Calu3 (cell line): ENCODE measurements around the gene ALKBH3. TPM values are rescaled to one million over a fixed set of nuclear protein-coding genes. Genes with fewer than 3 reads are reported as not detected.

ENCODE experiments used
- BruUV-seq: library from RNA; stranded (reverse); fragments of 400-500 nt; replicated peaks from 2 replicates; lab custom pipeline; 2021; lab: Mats Ljungman, UMichigan
- CTCF ChIA-PET: fragments of 300-600 bp; sonication (Branson Sonifier 250); formaldehyde crosslinking; loops from one replicate; lab custom pipeline; 2022; ENCODE audit warnings: antibody characterized with exemption; lab: Charles Lee
- DNase-seq: peaks from one replicate; pipeline ENCODE4 v3.0.0; 2022
- H3K27ac Mint-ChIP-seq: one replicate; pipeline ENCODE4 v1.8.0; 2022; ENCODE audit warnings: mixed read lengths; ENCODE audit not compliant: unreplicated experiment
- H3K27me3 Mint-ChIP-seq: one replicate; pipeline ENCODE4 v1.8.0; 2022; ENCODE audit warnings: mixed read lengths; ENCODE audit not compliant: unreplicated experiment
- H3K36me3 Mint-ChIP-seq: one replicate; pipeline ENCODE4 v1.8.0; 2022; ENCODE audit warnings: mild to moderate bottlenecking, moderate library complexity, mixed read lengths; ENCODE audit not compliant: insufficient read depth, unreplicated experiment
- H3K4me1 Mint-ChIP-seq: one replicate; pipeline ENCODE4 v1.8.0; 2022; ENCODE audit warnings: mild to moderate bottlenecking, low read depth, mixed read lengths; ENCODE audit not compliant: unreplicated experiment
- H3K4me3 Mint-ChIP-seq: one replicate; pipeline ENCODE4 v1.8.0; 2022; ENCODE audit warnings: mild to moderate bottlenecking, low read depth, moderate library complexity, mixed read lengths; ENCODE audit not compliant: unreplicated experiment
- H3K9me3 Mint-ChIP-seq: one replicate; pipeline ENCODE4 v1.8.0; 2022; ENCODE audit warnings: low read depth, mixed read lengths; ENCODE audit not compliant: unreplicated experiment
- CTCF ChIP-seq: fragments of 200-600 bp; IDR thresholded peaks from one replicate; pipeline ENCODE4 v1.8.0; 2022; ENCODE audit warnings: antibody characterized with exemption; ENCODE audit not compliant: unreplicated experiment
- intact Hi-C: fragments of 100-400 bp; cut with micrococcal nuclease; formaldehyde crosslinking; loops from one replicate; pipeline ENCODE4 v1.10.0; 2022; ENCODE audit not compliant: unreplicated experiment
- total RNA-seq: library from RNA; stranded (reverse); gene quantifications from 2 replicates; pipeline ENCODE4 v1.2.3, GENCODE V29; 2022

Gene ALKBH3
- total RNA-seq, 1 experiment from 2014 or later: 19.1 TPM

- Mint-ChIP-seq H3K9me3 (no peaks in the 10 kb centered on the region), H3K4me1 (no peaks in the 10 kb centered on the region), H3K4me3 (no peak overlapping the region), H3K27me3 (no peaks in the 10 kb centered on the region), H3K36me3 (no peaks in the 10 kb centered on the region), H3K27ac (no peak overlapping the region)
- TF ChIP-seq CTCF: no peak
- intact Hi-C loops: no loop called here
- no peak for DNase-seq
- no TSS peak for BruUV-seq
- CTCF ChIA-PET: interaction anchor here (2.0 kb wide), 1 partner anchor 10 kb away, joined by 5 read pairs; no protein-coding TSS in a partner anchor
Measured at GRCh38 chr11:43903969-43904368, 23.3 kb downstream of the ALKBH3 start.

- no TSS peak for BruUV-seq
- DNase-seq: no peak
- Mint-ChIP-seq H3K27me3 (no peaks in the 10 kb centered on the region), H3K4me3 (no peak overlapping the region), H3K27ac (no peak overlapping the region), H3K9me3 (no peaks in the 10 kb centered on the region), H3K4me1 (no peaks in the 10 kb centered on the region), H3K36me3 (no peaks in the 10 kb centered on the region)
- CTCF ChIA-PET: no interaction called here
- no peak for TF ChIP-seq CTCF
- intact Hi-C loops: no loop called here
Measured at GRCh38 chr11:43904742-43905535, 24.3 kb downstream of the ALKBH3 start.

- H3K9me3 Mint-ChIP-seq: no peaks in the 10 kb centered on the region
- H3K27me3 Mint-ChIP-seq: no peaks in the 10 kb centered on the region
- CTCF ChIA-PET: no interaction called here
- TF ChIP-seq CTCF: no peak
- intact Hi-C loops: no loop called here
- H3K4me3 Mint-ChIP-seq: no peak overlapping the region
- H3K27ac Mint-ChIP-seq: no peak overlapping the region
- H3K36me3 Mint-ChIP-seq: no peaks in the 10 kb centered on the region
- no peaks in the 10 kb centered on the region for H3K4me1 Mint-ChIP-seq
- BruUV-seq: no TSS peak
- DNase-seq: no peak
Measured at GRCh38 chr11:43905813-43906241, 25.2 kb downstream of the ALKBH3 start.

- CTCF ChIA-PET: no interaction called here
- H3K27ac Mint-ChIP-seq: no peak overlapping the region
- H3K4me1 Mint-ChIP-seq: no peaks in the 10 kb centered on the region
- BruUV-seq: no TSS peak
- no peak for DNase-seq
- H3K36me3 Mint-ChIP-seq: no peaks in the 10 kb centered on the region
- H3K4me3 Mint-ChIP-seq: no peak overlapping the region
- H3K9me3 Mint-ChIP-seq: no peaks in the 10 kb centered on the region
- no peak for TF ChIP-seq CTCF
- H3K27me3 Mint-ChIP-seq: no peaks in the 10 kb centered on the region
- intact Hi-C loops: no loop called here
Measured at GRCh38 chr11:43907028-43907975, 26.7 kb downstream of the ALKBH3 start.
